K562 (cell line): ENCODE results near the gene SMCO4. TPM values are rescaled to one million over a fixed set of nuclear protein-coding genes. Genes with fewer than 3 reads are reported as not detected.

Experiments
- C11orf30 ChIP-seq: fragments of 450-650 bp; IDR thresholded peaks from 2 replicates; pipeline ENCODE4 v1.6.1; 2016; ENCODE audit warnings: low read depth, mild to moderate bottlenecking
- COPS2 ChIP-seq: fragments of 450-650 bp; conservative IDR thresholded peaks from 2 replicates; pipeline ENCODE4 v1.6.1; 2016; ENCODE audit warnings: mild to moderate bottlenecking, moderate library complexity
- EGR1 ChIP-seq: fragments of 450-650 bp; conservative IDR thresholded peaks from 2 replicates; pipeline ENCODE4 v1.6.1; 2017; ENCODE audit warnings: mild to moderate bottlenecking
- FOXJ3 ChIP-seq: sonication (generic); formaldehyde crosslinking; IDR thresholded peaks from 2 replicates; pipeline ENCODE4 v1.4.0; 2020; ENCODE audit warnings: mild to moderate bottlenecking, missing genetic modification reagents
- HDAC6 ChIP-seq: IDR thresholded peaks from 2 replicates; pipeline ENCODE4 v1.6.1; 2012; ENCODE audit warnings: low read depth, mild to moderate bottlenecking, control low read depth, inconsistent platforms, low read length, moderate library complexity
- HNRNPH1 ChIP-seq: fragments of 200-400 bp; formaldehyde crosslinking; optimal IDR thresholded peaks from 2 replicates; pipeline ENCODE3; 2017; ENCODE audit warnings: low read depth, mild to moderate bottlenecking, low read length, moderate library complexity
- KHSRP ChIP-seq: fragments of 450-650 bp; IDR thresholded peaks from 2 replicates; pipeline ENCODE4 v1.6.1; 2017
- MAFG ChIP-seq: fragments of 450-650 bp; conservative IDR thresholded peaks from 2 replicates; pipeline ENCODE4 v1.6.1; 2016; ENCODE audit warnings: missing genetic modification characterization, missing compliant biosample characterization
- MCM5 ChIP-seq: fragments of 450-650 bp; IDR thresholded peaks from 2 replicates; pipeline ENCODE4 v1.6.1; 2016; ENCODE audit warnings: low read depth
- SAP30 ChIP-seq: fragments of 200-600 bp; sonication (generic); IDR thresholded peaks from 2 replicates; pipeline ENCODE4 v1.6.1; 2012; ENCODE audit warnings: borderline replicate concordance, low read depth, mild to moderate bottlenecking, moderate library complexity, low read length, control low read depth, inconsistent platforms; ENCODE audit not compliant: insufficient read depth, poor library complexity, severe bottlenecking
- TGIF2 ChIP-seq: sonication (generic); formaldehyde crosslinking; IDR thresholded peaks from 2 replicates; pipeline ENCODE4 v1.8.1; 2022; ENCODE audit warnings: mild to moderate bottlenecking, missing genetic modification reagents, moderate library complexity
- ZNF79 ChIP-seq: fragments of 250-450 bp; sonication (Bioruptor Pico); IDR thresholded peaks from 2 replicates; pipeline ENCODE4 v1.4.0; 2020; ENCODE audit warnings: low read depth, mild to moderate bottlenecking, moderate library complexity
- ZSCAN29 ChIP-seq: fragments of 450-650 bp; IDR thresholded peaks from 2 replicates; pipeline ENCODE4 v1.6.1; 2017
- polyA plus RNA-seq, 8 experiments: library from polyadenylated mRNA; depleted of rRNA in 4 of 8; stranded (reverse) in 5 of 8; unstranded in 3 of 8; fragments of >200 nt; fragmentation: Nextera tagmentation in 2 of 8; fragmentation: Illumina TruSeq in 1 of 8; extraction: Ambion mirVana in 2 of 8; extraction: Trizol in 1 of 8; gene quantifications; 2 replicates each; pipeline versions ENCODE4 v1.2.1 to v1.2.3, GENCODE V29; 2011 to 2014; ENCODE audit warnings: inconsistent platforms in 1 of 8, missing spikeins in 1 of 8
- total RNA-seq, 7 experiments: library from RNA; depleted of rRNA in 6 of 7; stranded (reverse); fragments of >200 nt in 6 of 7; fragmentation: Illumina TruSeq in 2 of 7; extraction: Trizol in 2 of 7; gene quantifications; 2 replicates each; pipeline versions ENCODE4 v1.2.1 to v1.2.3, GENCODE V29; 2011 to 2021; ENCODE audit warnings: low replicate concordance in 1 of 7
- TF ChIP-seq, protein P1 (sequence below): fragments of 450-650 bp; IDR thresholded peaks from one replicate; pipeline ENCODE4 v1.6.1; 2018; ENCODE audit warnings: mild to moderate bottlenecking, moderate library complexity; ENCODE audit not compliant: partially characterized antibody
- TF ChIP-seq, protein P2 (sequence below): fragments of 450-650 bp; IDR thresholded peaks from 2 replicates; pipeline ENCODE4 v1.6.1; 2016; ENCODE audit warnings: borderline replicate concordance
- TF ChIP-seq, protein P3 (sequence below): sonication (generic); formaldehyde crosslinking; IDR thresholded peaks from 2 replicates; pipeline ENCODE4 v1.4.0; 2020; ENCODE audit warnings: mild to moderate bottlenecking, missing genetic modification reagents

Gene SMCO4
- total and polyA plus RNA-seq, 9 of the 15 experiments (the other 6 are each of a cell fraction or from before 2014, with no cell fraction given): 1.8 to 27.8 (median 15.3) TPM

DNA sequence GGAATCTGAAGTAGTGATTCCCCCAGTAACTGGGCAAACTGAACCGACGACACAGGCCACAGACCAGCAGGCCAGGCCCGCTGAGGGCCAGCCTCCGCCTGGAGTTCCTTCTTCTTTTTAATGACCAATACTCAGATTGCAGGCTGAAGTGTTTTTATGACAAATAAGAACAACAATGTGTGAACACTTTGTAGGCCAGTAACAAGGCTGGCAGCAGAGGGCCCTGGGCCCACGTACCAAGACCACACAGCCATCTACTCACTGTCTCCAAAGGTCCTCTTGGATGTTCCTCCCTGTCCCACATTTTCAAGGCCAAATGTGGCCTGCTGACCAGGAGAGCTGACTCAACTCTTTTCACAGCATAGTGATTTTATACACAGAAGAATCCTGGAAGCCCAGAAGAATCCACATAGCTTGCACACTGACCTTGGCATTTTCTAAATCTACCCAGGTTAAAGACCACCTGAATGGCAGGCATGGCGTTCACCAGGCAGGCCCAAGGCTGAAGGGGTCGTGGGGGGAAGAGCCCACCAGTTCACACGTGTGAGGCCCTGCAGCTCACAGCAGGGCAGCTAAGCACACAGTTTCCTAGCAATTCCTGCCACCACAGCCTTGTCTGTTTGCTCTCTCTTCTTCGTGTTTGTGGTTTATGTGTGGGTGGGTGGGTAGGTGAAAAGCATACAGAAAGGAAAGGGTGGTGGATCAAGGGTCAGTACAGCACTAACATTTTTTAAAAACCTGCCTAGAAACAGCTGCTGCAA is 13.3 kb downstream of the SMCO4 start (continued):
- TF ChIP-seq, protein P1, sequence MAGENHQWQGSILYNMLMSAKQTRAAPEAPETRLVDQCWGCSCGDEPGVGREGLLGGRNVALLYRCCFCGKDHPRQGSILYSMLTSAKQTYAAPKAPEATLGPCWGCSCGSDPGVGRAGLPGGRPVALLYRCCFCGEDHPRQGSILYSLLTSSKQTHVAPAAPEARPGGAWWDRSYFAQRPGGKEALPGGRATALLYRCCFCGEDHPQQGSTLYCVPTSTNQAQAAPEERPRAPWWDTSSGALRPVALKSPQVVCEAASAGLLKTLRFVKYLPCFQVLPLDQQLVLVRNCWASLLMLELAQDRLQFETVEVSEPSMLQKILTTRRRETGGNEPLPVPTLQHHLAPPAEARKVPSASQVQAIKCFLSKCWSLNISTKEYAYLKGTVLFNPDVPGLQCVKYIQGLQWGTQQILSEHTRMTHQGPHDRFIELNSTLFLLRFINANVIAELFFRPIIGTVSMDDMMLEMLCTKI: no peak
- TF ChIP-seq SAP30 (no peak), MCM5 (no peak), MAFG (tag) (peak; percentile 31; the same call in 1 of the 2 replicates), ZSCAN29 (no peak), COPS2 (no peak), KHSRP (no peak), HNRNPH1 (no peak), ZNF79 (no peak), FOXJ3 (CRISPR knock-in tag) (no peak), EGR1 (peak; percentile 51), TGIF2 (CRISPR knock-in tag) (no peak), C11orf30 (peak; percentile 43; the same call in 1 of the 2 replicates), HDAC6 (no peak)
- TF ChIP-seq, protein P2, sequence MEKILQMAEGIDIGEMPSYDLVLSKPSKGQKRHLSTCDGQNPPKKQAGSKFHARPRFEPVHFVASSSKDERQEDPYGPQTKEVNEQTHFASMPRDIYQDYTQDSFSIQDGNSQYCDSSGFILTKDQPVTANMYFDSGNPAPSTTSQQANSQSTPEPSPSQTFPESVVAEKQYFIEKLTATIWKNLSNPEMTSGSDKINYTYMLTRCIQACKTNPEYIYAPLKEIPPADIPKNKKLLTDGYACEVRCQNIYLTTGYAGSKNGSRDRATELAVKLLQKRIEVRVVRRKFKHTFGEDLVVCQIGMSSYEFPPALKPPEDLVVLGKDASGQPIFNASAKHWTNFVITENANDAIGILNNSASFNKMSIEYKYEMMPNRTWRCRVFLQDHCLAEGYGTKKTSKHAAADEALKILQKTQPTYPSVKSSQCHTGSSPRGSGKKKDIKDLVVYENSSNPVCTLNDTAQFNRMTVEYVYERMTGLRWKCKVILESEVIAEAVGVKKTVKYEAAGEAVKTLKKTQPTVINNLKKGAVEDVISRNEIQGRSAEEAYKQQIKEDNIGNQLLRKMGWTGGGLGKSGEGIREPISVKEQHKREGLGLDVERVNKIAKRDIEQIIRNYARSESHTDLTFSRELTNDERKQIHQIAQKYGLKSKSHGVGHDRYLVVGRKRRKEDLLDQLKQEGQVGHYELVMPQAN: no peak
- TF ChIP-seq, protein P3, sequence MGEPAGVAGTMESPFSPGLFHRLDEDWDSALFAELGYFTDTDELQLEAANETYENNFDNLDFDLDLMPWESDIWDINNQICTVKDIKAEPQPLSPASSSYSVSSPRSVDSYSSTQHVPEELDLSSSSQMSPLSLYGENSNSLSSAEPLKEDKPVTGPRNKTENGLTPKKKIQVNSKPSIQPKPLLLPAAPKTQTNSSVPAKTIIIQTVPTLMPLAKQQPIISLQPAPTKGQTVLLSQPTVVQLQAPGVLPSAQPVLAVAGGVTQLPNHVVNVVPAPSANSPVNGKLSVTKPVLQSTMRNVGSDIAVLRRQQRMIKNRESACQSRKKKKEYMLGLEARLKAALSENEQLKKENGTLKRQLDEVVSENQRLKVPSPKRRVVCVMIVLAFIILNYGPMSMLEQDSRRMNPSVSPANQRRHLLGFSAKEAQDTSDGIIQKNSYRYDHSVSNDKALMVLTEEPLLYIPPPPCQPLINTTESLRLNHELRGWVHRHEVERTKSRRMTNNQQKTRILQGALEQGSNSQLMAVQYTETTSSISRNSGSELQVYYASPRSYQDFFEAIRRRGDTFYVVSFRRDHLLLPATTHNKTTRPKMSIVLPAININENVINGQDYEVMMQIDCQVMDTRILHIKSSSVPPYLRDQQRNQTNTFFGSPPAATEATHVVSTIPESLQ (CRISPR knock-in tag): no peak
